ACC112 (cell line): ENCODE results near the gene DOCK3.
"Not testable (repeated sequence)": the region's sequence is repeated elsewhere in the genome, so short reads cannot be mapped to it uniquely, and the experiment has no call there.

ENCODE experiments used
- H2AFZ ChIP-seq: fragments of 200-600 bp; sonication (generic); one replicate; pipeline ENCODE4 v1.6.0; 2017; ENCODE audit warnings: antibody characterized with exemption, low read length; ENCODE audit not compliant: unreplicated experiment
- H3K27ac ChIP-seq: fragments of 200-600 bp; sonication (generic); 2 replicates; pipeline ENCODE4 v1.5.1; 2014; ENCODE audit warnings: low read depth, mild to moderate bottlenecking, antibody characterized with exemption, low read length, moderate library complexity
- H3K27me3 ChIP-seq: fragments of 200-600 bp; sonication (generic); 2 replicates; pipeline ENCODE4 v1.6.1; 2014; ENCODE audit warnings: mild to moderate bottlenecking, antibody characterized with exemption, low read length, moderate library complexity, mixed read lengths; ENCODE audit not compliant: insufficient read depth
- H3K36me3 ChIP-seq: fragments of 200-600 bp; sonication (generic); 2 replicates; pipeline ENCODE4 v1.6.1; 2016; ENCODE audit warnings: mild to moderate bottlenecking, antibody characterized with exemption, low read length, moderate library complexity, mixed read lengths; ENCODE audit not compliant: insufficient read depth
- H3K4me1 ChIP-seq: fragments of 200-600 bp; sonication (generic); one replicate; pipeline ENCODE4 v1.6.1; 2016; ENCODE audit warnings: low read length, mixed read lengths; ENCODE audit not compliant: insufficient read depth, unreplicated experiment, control insufficient read depth
- H3K4me3 ChIP-seq: fragments of 200-600 bp; sonication (generic); 2 replicates; pipeline ENCODE4 v1.5.1; 2014; ENCODE audit warnings: mild to moderate bottlenecking, low read depth, low read length
- H3K79me2 ChIP-seq: fragments of 200-600 bp; sonication (generic); one replicate; pipeline ENCODE4 v1.6.0; 2016; ENCODE audit warnings: low read length; ENCODE audit not compliant: control insufficient read depth, unreplicated experiment, insufficient read depth

The DOCK3 gene

DNA sequence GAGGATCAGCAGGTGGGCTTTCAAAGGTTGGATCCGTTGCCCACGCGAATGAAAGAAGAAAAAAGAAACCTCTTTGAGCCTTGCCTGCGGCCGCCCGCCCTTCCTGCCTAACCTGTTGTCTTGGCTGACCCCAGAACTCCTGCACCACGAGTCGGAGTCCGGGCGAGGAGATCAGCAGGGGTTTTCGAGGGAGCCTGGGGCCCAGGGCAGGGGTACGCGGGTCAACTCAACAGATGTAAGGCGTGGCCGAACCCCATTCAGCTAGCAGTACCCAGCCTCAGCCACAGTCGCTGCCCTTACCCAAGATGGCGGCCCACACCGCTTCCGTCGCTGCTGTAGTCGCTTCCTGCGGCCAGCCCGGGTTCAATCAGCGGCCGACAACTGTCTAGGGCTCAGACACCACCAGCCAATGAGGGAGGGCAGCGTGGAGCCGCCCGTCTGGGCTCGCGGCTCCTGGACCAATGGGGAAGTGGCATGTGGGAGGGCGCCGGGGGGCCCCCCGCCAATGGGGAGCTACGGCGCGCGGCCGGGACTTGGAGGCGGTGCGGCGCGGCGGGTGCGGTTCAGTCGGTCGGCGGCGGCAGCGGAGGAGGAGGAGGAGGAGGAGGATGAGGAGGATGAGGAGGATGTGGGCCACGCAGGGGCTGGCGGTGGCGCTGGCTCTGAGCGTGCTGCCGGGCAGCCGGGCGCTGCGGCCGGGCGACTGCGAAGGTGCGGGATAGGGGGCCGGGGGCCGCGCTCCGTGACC, 710.2 kb downstream of the DOCK3 start, which contains the start of gene MANF:
MANF (plus strand) TSS at position 566 of the 748 bp plus-strand sequence; CDS start at position 618, 52 bp downstream.
- Histone ChIP-seq H3K27ac (peak within 1 kb of the TSS; percentile 75), H3K79me2 (peaks cover 52% of the 10 kb centered on the region), H3K27me3 (no peaks in the 10 kb centered on the region), H3K4me1 (peaks cover 27% of the 10 kb centered on the region), H3K36me3 (peaks cover 18% of the 10 kb centered on the region), H2AFZ (peak within 1 kb of the TSS; percentile 89), H3K4me3 (peak within 1 kb of the TSS; percentile 96)

DNA sequence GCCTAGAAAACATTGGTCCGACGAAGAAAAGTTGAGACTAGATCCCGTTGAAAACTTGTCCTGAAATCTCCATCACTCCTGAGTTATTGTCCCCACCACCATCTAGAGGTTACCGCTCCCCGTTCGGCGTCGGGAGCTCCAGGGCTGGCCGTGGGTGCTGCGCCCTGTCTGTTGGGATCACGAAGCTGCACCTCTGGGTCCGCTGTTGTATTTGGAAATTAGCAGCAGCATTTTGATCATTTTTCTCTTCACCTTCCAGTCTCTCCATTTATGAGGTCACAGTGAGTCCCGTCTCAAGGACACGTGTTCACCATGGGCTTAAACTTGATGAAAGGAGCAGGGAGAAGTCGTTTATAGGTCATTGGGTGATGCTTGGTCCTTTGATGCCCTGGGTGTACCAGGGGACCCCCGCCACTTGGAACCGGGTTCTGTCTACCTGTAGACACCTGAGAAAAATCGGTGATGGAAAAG, 710.9 kb downstream of the DOCK3 start:
- Histone ChIP-seq H3K36me3 (peaks cover 20% of the 10 kb centered on the region), H3K27ac (0 out of 2 replicates have a peak overlapping the region, but pooled peaks have one; percentile 8), H2AFZ (no peak overlapping the region), H3K4me1 (peaks cover 34% of the 10 kb centered on the region), H3K27me3 (no peaks in the 10 kb centered on the region), H3K79me2 (peaks cover 52% of the 10 kb centered on the region), H3K4me3 (peak overlapping the region; percentile 96)

GRCh38 chr3:51386159-51386851, 711.6 kb downstream of the DOCK3 start:
- Histone ChIP-seq H3K27me3 (no peaks in the 10 kb centered on the region), H3K4me1 (peaks cover 35% of the 10 kb centered on the region), H3K36me3 (peaks cover 20% of the 10 kb centered on the region), H2AFZ (no peak overlapping the region), H3K4me3 (peak overlapping the region; percentile 96), H3K79me2 (peaks cover 53% of the 10 kb centered on the region), H3K27ac (no peak overlapping the region)

DNA sequence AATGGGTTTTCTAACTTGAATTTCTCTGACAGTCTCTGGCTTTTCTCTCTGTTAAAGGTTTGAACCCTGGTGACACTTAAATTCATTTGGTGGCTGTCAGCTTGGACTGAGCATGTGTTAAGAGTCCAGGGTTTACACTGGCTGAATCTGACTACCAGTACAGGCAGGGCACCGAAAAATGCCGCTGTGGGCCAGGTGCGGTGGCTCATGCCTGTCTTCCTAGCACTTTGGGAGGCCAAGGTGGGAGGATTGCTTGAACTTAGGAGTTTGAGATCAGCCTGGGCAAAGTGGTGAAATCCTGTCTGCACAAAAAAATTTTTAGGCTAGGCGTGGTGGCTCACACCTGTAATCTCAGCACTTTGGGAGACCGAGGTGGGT, 712.1 kb downstream of the DOCK3 start:
- Histone ChIP-seq H3K27ac (no peak overlapping the region), H3K36me3 (peaks cover 20% of the 10 kb centered on the region), H3K4me1 (peaks cover 35% of the 10 kb centered on the region), H3K79me2 (peaks cover 57% of the 10 kb centered on the region), H2AFZ (no peak overlapping the region), H3K4me3 (peak overlapping the region; percentile 96), H3K27me3 (no peaks in the 10 kb centered on the region)

GRCh38 chr3:51387281-51387680, 712.6 kb downstream of the DOCK3 start:
- not testable (repeated sequence) for H3K27me3 ChIP-seq, H2AFZ ChIP-seq
- peaks cover 22% of the 10 kb centered on the region for H3K36me3 ChIP-seq
- H3K27ac ChIP-seq, result peak overlapping the region; percentile 17; the same call in 1 of the 2 replicates
- H3K4me1 ChIP-seq, result peaks cover 37% of the 10 kb centered on the region
- H3K79me2 ChIP-seq, result peaks cover 62% of the 10 kb centered on the region
- peak overlapping the region; percentile 96 for H3K4me3 ChIP-seq

GRCh38 chr3:51388286-51389029, 713.7 kb downstream of the DOCK3 start:
- peaks cover 34% of the 10 kb centered on the region for H3K36me3 ChIP-seq
- H3K27ac ChIP-seq, result no peak overlapping the region
- no peaks in the 10 kb centered on the region for H3K27me3 ChIP-seq
- H3K4me3 ChIP-seq, result no peak overlapping the region; the same call in 1 of the 2 replicates
- no peak overlapping the region for H2AFZ ChIP-seq
- peaks cover 68% of the 10 kb centered on the region for H3K79me2 ChIP-seq
- peaks cover 39% of the 10 kb centered on the region for H3K4me1 ChIP-seq

DNA sequence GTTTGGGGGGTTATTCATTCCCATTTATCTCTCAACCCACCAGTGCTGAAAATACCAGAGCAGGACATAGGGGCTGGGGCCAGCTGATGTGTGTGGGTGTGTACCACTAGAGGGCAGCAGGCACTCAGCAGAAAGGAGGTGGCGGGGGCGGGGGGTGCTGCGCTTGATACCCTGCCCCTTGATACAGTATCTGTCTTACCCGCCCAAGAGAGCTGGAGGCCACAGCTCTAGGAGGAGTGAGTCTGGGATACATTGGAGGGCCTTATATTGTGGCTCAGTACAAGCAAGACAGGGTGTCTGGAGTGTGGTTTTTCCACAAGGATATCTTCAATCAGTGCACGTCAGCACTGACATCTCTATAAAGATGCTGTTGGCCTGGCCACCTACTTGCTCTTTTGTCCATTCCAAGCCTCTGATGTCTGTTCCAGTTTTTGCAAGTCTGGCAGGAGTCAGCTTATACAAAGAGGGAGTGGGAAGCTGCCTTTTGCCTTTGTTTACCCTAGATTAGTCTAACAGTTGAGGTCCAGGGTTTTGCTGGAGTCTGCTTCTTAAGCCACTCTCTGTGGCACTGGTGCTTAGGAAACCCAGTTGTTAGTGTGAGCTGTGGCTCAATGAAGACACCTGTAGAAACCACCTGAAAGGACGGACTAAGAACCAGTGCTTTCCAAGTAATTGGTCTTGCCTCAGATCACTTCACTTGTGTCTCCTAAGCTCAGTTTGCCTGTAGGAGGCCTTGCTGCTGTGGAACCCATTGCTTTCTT, 714.9 kb downstream of the DOCK3 start:
- no peak overlapping the region for H3K27ac ChIP-seq
- H3K27me3 ChIP-seq, result no peaks in the 10 kb centered on the region
- H2AFZ ChIP-seq, result no peak overlapping the region
- peaks cover 40% of the 10 kb centered on the region for H3K4me1 ChIP-seq
- no peak overlapping the region for H3K4me3 ChIP-seq
- H3K79me2 ChIP-seq, result peaks cover 68% of the 10 kb centered on the region
- H3K36me3 ChIP-seq, result peaks cover 45% of the 10 kb centered on the region

DNA sequence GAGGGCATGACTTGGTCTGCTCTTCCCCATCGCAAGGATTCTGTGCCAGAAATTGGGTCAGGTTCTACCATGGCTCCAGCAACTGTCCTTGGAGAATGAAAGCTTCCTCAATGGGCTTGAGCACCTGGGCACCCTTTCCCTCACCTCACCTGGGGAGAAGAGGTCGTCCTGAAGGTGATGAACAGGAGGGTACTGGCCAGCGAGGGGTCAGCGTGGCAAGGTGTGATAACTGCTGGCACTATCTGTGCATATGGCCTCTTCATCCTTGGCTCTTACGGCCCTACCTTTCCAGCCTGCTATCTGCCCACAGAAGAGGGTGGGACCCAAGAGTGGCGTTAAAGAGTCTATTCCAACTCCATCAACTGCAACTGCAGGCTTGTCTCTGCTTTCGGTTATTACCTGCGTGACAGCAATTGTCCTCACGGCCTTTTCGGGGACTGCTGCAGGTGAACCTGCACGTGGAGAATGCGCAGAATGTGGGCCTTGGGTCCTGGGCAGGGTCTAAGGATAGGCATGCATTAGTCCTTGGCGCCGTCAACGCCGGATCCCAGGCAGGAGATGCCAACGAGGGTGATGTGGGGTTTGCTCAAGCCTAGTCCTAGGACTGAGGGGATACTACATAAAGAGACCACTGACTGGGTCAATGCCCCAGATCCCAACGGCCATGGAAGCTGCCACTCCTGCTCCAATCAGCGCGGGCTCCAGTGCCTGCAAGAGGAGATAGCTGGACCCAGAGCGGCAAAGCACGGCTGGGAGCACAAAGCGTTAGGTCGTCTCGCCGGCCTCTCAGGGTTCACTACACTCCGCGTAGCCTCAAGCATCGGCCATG, 715.7 kb downstream of the DOCK3 start:
- no peaks in the 10 kb centered on the region for H3K27me3 ChIP-seq
- peak overlapping the region; percentile 64 for H3K4me3 ChIP-seq
- peaks cover 42% of the 10 kb centered on the region for H3K4me1 ChIP-seq
- H3K36me3 ChIP-seq, result peaks cover 51% of the 10 kb centered on the region
- H2AFZ ChIP-seq, result no peak overlapping the region
- no peak overlapping the region for H3K27ac ChIP-seq
- peaks cover 72% of the 10 kb centered on the region for H3K79me2 ChIP-seq

DNA sequence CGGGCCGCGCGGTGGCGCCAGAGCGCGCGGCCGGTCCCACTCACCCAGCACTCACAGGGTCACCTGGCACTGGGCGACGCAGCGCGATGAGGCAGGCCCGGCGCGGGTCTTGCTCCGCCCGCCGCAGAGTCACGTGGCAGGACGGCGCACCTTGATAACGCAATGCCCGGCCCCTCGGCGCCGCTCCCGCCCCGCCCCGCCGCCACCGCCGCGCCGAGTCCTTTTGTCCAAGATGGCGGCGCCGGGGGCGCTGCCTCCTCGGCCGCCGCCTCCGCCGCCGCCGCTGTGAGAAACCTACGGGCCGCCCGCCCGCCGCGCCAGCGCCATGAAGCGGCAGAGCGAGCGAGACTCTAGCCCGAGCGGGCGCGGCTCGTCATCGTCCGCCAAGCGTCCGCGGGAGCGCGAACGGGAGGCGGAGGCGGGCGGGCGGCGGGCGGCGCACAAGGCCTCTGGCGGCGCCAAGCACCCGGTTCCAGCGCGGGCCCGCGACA, 716.4 kb downstream of the DOCK3 start, which contains the start of gene RBM15B:
RBM15B (plus strand) TSS at position 211 of the 491 bp plus-strand sequence; CDS start at position 326, 115 bp downstream.
- H3K27ac ChIP-seq, result peak within 1 kb of the TSS; percentile 73; the same call in 1 of the 2 replicates
- peak within 1 kb of the TSS; percentile 81 for H3K4me3 ChIP-seq
- peaks cover 69% of the 10 kb centered on the region for H3K79me2 ChIP-seq
- peak within 1 kb of the TSS; percentile 28 for H2AFZ ChIP-seq
- peaks cover 42% of the 10 kb centered on the region for H3K4me1 ChIP-seq
- H3K27me3 ChIP-seq, result no peaks in the 10 kb centered on the region
- H3K36me3 ChIP-seq, result peaks cover 56% of the 10 kb centered on the region
